Thoracic aorta (tissue), 2 donors: ENCODE results near the gene FANCC. TPM values are rescaled to one million over a fixed set of nuclear protein-coding genes. Genes with fewer than 3 reads are reported as not detected.

Source experiments
- ATAC-seq: fragments of 150-250 bp; one replicate; pipeline ENCODE4 v1.8.0; 2017; ENCODE audit warnings: low read depth; ENCODE audit not compliant: insufficient number of reproducible peaks, low FRiP score
- DNase-seq: peaks from one replicate; pipeline ENCODE4 v3.0.0-alpha.2; 2020; ENCODE audit warnings: low spot score
- H3K27ac ChIP-seq, 2 donors: fragments of 200-600 bp; sonication (generic); 1 replicate in 1 of 2; 2 replicates in 1 of 2; pipeline ENCODE4 v1.5.1; 2016; ENCODE audit warnings: mild to moderate bottlenecking in 2 of 2, moderate library complexity in 2 of 2
- H3K27me3 ChIP-seq: fragments of 200-600 bp; sonication (generic); replicated peaks from 2 replicates; pipeline ENCODE4 v1.6.0; 2016; ENCODE audit warnings: mild to moderate bottlenecking; ENCODE audit not compliant: insufficient read depth
- H3K36me3 ChIP-seq: fragments of 200-600 bp; sonication (generic); one replicate; pipeline ENCODE4 v1.5.1; 2016
- H3K4me1 ChIP-seq, 2 donors: fragments of 200-600 bp; sonication (generic); 1 replicate in 1 of 2; 2 replicates in 1 of 2; pipeline versions ENCODE4 v1.5.1 to v1.6.0; 2016; ENCODE audit warnings: low read depth in 2 of 2, mild to moderate bottlenecking in 1 of 2; ENCODE audit not compliant: control insufficient read depth in 1 of 2
- H3K4me3 ChIP-seq: fragments of 200-600 bp; sonication (generic); 2 replicates; pipeline ENCODE4 v1.5.1; 2016; ENCODE audit warnings: mild to moderate bottlenecking
- H3K9me3 ChIP-seq: fragments of 200-600 bp; sonication (generic); 2 replicates; pipeline ENCODE4 v1.5.1; 2016
- total RNA-seq, 2 donors: library from RNA; depleted of rRNA; stranded (reverse); fragments of >200 nt; gene quantifications; one replicate each; pipeline versions ENCODE4 v1.1.0 to v1.2.3, GENCODE V29; 2016
- TF ChIP-seq, protein P1 (sequence below): fragments of 200-600 bp; sonication (generic); IDR thresholded peaks from one replicate; pipeline ENCODE4 v1.5.1; 2019; ENCODE audit warnings: antibody characterized with exemption

The FANCC gene
- total RNA-seq, 2 donors from 2014 or later = 5.7 to 9.6 TPM

DNA sequence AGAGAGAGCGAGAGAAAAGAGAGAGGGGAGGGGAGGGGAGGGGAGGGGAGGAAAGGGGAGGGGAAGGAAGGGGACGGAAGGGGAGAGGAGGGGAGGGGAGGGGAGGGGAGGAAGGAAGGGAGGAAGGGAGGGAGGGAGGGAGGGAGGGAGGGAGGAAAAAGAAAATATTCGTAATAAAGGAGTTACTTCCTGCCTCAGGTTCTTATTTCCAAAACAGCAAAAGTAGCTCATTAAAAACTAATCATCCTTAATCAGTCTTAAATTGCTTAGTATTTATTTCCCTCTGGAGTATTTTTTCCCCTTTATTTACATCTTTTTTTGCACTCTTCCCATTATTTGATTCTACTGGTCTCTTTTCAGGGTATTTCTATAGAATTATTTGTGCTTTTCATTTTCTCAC, 162.3 kb downstream of the FANCC start:
- ATAC-seq = no peak
- TF ChIP-seq, protein P1, sequence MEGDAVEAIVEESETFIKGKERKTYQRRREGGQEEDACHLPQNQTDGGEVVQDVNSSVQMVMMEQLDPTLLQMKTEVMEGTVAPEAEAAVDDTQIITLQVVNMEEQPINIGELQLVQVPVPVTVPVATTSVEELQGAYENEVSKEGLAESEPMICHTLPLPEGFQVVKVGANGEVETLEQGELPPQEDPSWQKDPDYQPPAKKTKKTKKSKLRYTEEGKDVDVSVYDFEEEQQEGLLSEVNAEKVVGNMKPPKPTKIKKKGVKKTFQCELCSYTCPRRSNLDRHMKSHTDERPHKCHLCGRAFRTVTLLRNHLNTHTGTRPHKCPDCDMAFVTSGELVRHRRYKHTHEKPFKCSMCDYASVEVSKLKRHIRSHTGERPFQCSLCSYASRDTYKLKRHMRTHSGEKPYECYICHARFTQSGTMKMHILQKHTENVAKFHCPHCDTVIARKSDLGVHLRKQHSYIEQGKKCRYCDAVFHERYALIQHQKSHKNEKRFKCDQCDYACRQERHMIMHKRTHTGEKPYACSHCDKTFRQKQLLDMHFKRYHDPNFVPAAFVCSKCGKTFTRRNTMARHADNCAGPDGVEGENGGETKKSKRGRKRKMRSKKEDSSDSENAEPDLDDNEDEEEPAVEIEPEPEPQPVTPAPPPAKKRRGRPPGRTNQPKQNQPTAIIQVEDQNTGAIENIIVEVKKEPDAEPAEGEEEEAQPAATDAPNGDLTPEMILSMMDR = no peak
- Histone ChIP-seq H3K9me3 (no peaks in the 10 kb centered on the region), H3K27ac (no peak overlapping the region), H3K27me3 (no peaks in the 10 kb centered on the region), H3K4me3 (no peak overlapping the region), H3K36me3 (no peaks in the 10 kb centered on the region), H3K4me1 (peaks cover 12 to 18% of the 10 kb centered on the region in 2 donors)
- no peak for DNase-seq

GRCh38 chr9:95150903-95151302, 166.6 kb downstream of the FANCC start:
- no peaks in the 10 kb centered on the region for H3K4me1 ChIP-seq
- no peak overlapping the region for H3K27ac ChIP-seq
- TF ChIP-seq, protein P1 = no peak
- ATAC-seq (no peak), DNase-seq (no peak)
- no peak overlapping the region for H3K4me3 ChIP-seq
- no peaks in the 10 kb centered on the region for H3K27me3 ChIP-seq
- H3K9me3 ChIP-seq = no peaks in the 10 kb centered on the region
- H3K36me3 ChIP-seq = no peaks in the 10 kb centered on the region

DNA sequence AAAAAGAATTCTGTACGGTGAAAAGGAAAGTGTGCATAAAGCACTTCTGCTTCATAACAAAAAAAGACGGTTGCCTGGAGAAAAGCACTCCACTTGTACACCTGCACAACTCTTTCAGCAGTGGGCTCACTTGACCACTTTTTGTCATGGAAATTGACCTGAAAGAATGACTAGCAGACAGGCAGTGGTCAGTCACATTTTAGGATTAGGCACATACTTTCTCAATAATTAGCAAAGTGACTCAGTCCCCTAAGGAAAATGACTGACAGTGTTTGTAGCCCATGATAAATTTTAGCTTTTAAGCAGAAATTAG, 169.3 kb downstream of the FANCC start:
- DNase-seq = no peak
- no peaks in the 10 kb centered on the region for H3K9me3 ChIP-seq
- no peaks in the 10 kb centered on the region for H3K27me3 ChIP-seq
- no peak for ATAC-seq
- no peak overlapping the region for H3K4me3 ChIP-seq
- no peaks in the 10 kb centered on the region for H3K36me3 ChIP-seq
- H3K27ac ChIP-seq = no peak overlapping the region
- TF ChIP-seq, protein P1 = no peak
- no peaks in the 10 kb centered on the region for H3K4me1 ChIP-seq

DNA sequence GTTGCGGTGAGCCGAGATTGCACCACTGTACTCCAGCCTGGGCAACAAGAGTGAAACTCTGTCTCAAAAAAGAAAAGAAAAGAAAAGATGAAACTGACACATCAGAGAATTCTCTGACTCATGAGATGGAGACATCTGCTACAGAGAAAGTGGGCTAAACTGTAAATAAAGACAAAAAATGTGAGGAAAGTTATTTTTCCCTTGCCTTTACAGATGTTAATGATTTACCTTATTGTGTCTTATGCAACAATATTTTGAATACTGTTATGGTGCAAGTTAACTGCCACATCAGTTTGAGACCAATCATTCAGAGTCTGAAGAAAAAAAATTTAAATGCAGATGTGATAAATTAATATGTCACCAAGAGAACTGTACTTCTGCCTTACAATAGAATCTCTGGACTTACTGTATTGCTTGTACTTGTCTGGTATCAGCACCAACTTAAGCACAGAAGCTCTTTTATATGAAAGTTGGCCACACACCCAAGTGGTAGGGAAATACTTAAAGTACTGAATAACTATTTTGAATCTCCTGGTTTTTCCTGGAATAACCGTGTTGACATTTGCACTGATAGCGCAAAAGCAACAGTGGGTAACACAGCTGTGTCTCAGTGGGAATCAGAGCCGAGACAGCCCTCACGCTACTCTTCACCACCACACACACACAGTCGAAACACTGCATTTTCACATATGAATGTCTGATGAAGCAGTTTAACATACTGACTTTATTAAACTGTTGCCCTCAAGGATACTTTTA, 169.9 kb downstream of the FANCC start:
- H3K27ac ChIP-seq = no peak overlapping the region

More for the DNA sequence above, 169.9 kb downstream of the FANCC start:
- Histone ChIP-seq H3K9me3 (no peaks in the 10 kb centered on the region), H3K36me3 (no peaks in the 10 kb centered on the region), H3K4me1 (no peaks in the 10 kb centered on the region), H3K27me3 (no peaks in the 10 kb centered on the region), H3K4me3 (no peak overlapping the region)
- ATAC-seq = no peak
- DNase-seq = no peak
- TF ChIP-seq, protein P1 = no peak
